Measurements from ENCODE around the gene SHFL.
A peak's percentile ranks its signal among the peaks of the same experiment; 100 is the strongest.

The SHFL gene

DNA sequence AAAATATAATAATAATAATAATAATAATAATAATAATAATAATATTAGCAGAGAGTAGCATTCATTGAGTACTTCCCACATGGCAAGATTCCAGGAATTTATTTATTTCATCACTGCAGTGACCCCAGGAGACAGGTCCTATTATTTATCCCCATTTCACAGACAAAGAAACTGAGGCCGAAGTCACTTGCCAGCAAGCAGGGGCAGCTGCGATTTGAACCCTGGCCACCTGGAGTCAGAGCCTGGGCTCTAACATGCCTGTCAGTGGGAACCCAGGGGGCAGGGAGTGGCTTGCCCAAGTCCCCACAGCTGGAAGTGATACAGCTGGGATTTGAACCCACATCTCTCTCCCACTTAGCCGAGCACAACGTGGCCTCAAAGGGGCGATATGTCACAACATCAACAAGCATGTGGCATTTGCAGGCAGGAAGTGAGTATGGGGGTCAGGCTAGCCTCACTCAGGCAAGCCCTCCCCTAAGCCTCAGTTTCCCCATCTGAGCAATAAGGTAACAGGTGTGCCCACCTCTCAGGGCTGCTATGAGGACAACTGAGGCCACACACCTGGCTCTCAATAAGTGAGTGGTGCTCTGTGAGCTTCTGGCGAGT lies 2.9 kb downstream of the SHFL start:
- DNase-seq, result no peak

DNA sequence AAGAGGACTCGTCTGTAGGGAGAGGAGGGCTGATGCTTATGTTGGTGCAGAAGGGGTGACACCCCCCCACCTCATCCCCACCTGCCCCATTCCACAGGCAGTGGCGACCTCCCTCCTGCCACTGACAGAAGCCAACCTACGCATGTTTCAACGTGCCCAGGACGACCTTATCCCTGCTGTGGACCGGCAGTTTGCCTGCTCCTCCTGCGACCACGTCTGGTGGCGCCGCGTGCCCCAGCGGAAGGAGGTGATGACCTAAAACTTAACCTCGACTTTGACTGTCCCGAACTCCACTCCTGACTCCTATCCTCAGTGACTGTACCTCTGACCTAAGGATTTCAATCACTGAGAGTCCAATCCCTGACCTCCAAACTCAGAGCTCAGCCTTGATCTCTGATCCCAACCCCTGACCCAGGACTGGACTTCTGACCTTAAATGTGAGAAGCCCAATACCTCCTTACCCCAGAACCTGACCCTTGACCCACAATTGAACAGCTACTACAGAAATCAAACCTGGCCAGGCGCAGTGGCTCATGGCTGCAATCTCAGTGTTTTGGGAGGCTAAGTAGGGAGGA lies 3.8 kb downstream of the SHFL start:
- no peak for DNase-seq

DNA sequence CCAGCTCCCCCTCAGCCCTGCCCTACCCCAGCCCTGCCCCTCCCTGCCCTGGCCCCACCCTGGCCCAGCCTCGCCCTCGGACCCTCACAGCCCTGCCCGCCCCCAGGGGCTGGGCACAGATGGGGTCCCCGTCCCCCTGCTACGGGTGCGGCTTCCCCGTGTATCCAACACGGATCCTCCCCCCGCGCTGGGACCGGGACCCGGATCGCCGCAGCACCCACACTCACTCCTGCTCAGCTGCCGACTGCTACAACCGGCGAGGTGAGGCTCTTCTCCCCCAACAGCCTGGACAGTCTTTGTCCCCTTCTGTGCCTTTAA lies 5.2 kb downstream of the SHFL start:
- DNase-seq, result no peak

DNA sequence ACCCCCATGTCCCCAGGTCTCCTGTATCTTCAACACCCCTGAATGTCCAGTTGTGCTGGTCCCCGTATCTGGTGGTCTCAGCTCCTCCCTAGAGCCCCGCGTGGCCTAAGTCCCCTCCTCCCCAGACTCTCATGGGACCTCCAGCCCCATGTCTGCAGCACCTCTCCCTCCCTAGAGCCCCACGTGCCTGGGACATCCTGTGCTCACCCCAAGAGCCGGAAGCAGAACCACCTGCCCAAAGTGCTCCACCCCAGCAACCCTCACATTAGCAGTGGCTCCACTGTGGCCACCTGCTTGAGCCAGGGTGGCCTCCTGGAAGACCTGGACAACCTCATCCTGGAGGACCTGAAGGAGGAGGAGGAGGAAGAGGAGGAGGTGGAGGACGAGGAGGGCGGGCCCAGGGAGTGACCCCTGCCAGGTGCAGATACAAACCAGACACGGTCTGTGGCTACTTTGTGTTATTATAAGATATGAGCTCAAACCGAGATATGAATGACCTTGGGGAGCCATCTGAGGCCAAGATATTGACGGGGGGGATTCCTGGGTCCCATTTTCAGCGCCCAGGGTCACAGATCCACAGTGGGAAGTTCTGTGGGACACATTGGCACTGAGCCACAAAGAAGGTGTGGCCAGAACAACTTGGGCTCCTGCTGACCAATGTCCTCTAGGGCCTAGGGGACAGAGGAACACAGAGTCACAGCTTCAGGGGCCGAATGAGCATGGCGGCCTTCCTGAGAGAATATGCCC lies 6.0 kb downstream of the SHFL start:
- no peak for DNase-seq

DNA sequence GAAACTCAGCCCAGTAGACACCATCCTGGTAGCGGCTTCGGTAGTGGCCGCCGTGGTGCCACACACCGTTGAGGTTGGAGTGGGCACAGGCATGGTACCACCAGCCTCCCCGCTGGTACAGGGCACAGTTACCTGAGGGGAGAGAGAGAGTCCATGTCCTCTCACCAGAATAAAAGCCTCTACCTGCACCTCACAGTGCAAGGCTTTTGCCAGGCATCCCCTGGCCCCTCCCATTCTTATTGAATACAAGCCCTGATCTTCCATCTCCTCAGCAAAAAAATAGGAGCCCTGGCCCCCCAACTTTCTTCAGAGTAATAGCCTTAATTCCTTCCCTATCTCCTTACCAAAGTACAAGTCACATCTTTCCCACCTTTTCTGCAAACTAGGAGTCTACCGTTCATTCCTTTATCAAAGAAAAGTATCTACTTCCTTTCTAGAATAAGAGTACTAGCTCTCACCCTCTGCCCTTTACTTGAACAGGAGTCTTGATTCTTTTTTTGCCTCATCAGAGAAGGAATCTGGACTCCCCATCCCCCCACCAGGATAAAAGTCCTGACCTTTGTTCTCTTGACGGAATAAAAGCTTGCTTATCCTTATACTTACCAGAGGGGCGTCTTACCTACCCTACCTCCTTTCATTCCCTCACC lies 6.7 kb downstream of the SHFL start:
- DNase-seq, result no peak

DNA sequence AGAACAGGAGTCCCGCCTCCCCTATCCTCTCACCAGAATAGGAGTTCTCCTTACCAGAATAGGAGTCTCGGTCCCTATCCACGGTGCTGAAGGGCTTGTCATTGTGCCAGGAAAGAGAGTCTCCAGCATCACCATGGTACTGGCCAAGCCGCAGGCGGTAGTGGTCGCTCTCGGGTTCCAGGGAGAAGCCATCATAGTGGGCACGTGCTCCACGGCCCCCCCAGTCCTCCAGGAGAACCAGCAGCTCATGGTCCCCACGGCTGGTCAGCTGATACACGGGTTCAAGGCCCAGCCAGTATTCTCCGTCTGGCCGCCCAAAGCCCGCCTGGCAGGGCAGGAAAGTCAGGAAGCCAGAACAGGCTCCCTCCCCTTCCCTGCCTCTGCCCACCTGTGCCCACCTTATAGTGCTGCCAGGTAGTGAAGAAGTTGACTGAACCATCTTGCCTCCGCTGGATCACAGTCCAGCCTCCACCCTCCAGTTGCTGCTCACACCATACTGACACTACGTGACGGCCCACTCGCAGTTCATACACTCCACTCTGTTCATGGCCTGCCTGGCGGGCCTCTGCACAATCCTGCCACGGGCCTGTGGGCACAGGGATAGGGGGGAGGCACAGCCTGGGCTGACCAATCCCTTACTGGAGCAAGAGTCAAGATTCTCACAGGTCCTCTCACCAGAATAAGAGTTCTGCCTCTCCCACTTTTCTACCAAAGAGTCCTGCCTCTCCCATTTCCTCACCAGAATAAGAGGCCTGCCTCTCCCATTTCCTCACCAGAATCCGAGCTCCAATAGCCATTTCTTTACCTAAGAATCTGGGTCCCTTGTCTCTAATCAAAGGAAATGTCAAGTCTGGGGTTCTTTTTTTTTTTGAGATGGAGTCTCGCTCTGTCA lies 7.4 kb downstream of the SHFL start:
- no peak for DNase-seq

DNA sequence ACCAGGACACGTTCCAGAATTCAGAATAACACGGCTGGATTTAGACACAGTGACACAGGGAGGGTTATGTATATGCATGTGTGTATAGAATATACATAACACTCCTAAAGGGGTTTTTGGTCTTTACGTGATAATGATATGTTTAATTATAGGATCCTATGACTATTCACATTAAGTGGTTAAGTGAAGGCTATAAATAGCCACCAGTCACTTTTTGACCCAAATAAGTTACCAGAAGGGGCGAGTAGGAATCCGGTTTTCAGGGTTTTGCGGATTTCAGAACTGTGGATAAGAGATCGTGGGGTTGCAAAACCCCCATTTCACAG lies 9.5 kb downstream of the SHFL start:
- no peak for DNase-seq

DNA sequence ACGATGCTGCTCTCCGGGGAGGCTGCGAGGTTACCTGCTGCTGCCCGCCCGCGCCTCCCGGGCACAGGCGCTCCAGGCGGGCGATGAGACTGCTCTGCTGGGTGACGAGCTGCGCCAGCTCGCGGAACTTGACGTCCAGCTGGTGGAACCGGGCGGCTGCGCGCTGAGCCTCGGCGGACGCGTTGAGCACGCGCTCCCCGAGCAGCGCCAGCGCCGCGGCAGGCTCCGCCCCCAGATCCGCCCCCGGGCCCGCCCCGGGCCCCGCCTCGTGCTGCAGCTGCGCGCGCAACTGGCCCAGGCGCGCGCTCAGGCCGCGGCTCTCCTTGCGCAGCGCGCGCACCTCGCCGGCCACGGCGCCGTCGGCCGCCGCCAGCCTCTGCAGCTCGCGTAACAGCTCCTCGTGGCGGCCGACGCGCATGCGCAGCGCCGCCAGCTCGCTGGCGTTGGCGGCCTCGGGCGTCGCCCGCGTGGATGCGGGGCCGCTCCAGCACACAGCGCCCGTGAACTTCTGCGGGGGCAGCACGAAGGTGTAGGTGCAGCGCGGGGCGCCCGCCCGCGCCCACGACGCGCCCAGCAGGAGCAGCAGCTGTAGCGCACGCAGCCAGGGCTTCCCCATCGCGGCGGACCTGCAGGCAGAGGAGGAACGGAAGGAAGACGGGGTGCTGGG lies 10.0 kb downstream of the SHFL start:
- peak; percentile 45 to 85 for DNase-seq

DNA sequence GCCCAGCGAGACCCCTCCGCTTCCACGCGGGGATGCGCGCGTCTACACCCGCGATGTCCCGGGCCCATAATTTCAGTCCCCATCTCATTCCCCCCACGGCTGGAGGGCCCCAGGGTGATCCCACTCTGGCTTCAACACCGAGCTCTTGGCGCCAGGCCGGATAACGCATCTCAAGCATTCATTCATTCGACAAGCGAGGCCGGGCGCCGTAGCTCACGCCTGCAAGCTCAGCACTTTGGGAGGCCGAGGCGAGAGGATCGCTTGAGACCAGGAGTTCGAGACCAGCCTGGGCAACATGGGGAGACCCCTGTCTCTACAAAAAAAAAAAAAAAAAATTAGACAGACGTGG lies 10.5 kb downstream of the SHFL start:
- DNase-seq, result no peak

DNA sequence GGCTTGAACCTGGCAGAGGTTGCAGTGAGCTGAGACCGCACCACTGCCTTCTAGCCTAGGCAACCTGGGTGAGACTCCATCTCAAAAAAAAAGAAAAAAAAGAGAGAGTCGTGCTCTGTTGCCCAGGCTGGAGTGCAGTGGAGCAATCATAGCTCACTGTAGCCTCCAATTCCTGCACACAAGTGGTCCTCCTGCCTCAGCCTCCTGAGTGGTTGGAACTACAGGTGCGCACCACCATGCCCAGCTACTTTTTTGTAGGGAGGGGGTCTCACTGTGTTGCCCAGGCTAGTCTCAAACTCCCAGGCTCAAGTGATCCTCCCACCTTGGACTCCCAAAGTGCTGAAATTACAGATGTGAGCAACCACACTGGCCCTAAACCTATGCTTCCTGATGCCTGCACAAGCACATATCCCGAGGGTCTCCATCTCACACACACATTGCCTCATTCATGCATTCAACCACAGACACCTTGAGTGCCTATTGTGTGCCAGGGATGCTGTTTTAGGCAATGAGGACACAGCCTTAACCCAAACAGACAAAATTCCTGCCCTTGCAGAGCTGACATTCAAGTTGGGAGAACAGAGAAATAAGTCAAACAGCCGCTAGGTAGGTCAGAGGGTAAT lies 14.2 kb downstream of the SHFL start:
- DNase-seq, result no peak

DNA sequence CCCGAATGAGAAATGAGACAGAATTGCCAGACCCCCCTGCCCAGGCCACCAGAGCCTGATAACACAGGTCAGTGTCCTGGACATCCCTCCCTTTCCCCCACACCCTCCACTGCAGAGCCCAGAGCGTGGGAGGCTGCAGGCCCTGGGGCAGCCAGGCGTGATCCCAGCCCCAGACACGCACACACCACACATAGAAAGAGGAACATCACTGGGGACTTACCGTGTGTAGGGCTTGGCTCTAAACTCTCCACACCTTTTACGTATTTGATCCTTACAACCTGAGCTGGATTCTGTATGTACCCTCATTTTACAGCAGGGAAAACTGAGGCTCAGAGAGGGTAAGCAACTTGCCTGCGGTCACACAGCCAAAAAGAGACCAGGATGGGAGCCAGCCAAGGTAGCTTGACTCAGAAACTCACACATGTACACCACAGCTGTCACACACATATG lies 16.7 kb downstream of the SHFL start:
- DNase-seq, result no peak

DNA sequence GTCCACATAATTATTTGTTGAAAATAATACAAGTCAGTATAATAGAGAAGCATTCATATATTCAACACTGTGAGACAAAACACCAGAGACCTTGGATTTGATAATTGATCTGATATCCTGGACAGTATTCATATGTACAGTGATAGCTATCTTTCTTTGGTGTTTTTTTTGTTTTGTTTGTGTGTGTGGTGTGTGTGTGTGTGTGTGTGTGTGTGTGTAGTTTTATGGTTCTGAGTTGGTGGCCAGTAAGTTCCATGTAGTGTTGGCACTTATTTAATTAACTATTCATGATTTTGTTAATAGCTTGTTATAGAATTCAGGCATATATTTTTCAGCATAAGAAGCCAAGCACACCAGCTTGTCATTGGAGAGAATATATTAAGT lies 18.0 kb downstream of the SHFL start:
- no peak for DNase-seq

DNA sequence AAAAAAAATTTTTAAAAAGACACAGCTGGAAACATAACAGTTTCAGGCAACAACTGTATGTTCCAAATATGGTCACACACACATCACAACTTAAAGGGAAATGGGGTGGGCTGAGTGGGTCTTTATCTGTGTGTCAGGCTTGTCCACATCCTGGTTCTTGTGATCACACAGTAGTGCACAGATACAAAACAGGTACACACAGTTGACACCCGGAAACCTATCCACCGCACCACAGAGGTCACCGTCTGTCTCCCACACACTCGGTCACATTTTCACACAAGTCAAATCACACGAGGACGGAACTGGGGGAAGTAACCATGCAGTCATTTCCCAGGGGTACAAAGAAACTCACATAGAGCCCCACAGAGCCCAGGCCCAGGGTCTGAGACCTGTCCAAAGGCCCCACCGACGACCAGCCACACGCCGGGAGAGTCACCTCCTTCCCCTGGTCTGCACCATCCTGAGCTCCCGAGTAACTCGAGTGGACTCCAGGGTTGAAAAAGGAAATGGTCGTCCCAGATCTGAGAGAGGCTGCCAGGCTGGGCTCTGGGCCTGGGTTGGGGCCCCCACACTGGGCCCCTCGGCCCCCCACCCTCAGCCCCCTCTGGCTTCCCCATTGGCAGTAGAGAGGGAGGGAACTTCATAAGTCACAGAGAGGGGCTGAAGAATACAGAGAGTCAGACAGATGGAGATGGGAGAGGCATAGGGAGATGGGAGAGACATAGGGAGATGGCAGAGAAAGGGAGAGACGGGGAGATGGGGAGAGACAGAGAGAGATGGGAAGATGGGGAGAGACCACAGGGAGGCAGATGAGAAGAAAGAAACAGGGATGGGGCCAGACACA lies 18.8 kb downstream of the SHFL start:
- no peak for DNase-seq

DNA sequence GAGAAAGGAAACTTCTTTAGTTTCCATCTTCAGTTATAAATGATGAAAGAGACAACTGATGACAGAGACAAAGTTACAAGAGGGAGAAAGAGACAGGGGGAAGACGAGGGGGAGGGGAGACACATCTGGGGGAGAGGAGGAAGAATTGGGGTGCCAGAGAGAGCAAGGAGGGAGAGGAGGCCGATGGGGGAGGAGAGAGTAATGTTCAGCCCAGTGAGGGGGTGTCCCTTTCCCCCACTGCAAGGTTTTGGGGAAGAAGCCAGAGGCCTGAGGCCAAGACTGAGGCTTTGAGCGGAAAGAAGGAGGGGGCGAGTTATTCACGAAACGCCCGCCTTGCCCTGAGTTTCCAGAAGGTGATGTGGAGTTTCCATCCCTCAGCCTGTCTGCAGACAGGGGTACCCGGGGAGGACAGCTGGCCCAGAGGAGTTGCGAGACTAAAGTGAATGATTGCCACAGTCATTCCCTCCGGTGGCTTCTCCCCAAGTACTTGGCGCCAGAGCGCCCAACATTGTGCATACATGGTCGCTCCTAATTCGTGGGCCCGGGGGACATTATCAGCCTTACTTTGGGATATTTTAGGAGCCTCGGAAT lies 19.5 kb downstream of the SHFL start:
- no peak for DNase-seq

DNA sequence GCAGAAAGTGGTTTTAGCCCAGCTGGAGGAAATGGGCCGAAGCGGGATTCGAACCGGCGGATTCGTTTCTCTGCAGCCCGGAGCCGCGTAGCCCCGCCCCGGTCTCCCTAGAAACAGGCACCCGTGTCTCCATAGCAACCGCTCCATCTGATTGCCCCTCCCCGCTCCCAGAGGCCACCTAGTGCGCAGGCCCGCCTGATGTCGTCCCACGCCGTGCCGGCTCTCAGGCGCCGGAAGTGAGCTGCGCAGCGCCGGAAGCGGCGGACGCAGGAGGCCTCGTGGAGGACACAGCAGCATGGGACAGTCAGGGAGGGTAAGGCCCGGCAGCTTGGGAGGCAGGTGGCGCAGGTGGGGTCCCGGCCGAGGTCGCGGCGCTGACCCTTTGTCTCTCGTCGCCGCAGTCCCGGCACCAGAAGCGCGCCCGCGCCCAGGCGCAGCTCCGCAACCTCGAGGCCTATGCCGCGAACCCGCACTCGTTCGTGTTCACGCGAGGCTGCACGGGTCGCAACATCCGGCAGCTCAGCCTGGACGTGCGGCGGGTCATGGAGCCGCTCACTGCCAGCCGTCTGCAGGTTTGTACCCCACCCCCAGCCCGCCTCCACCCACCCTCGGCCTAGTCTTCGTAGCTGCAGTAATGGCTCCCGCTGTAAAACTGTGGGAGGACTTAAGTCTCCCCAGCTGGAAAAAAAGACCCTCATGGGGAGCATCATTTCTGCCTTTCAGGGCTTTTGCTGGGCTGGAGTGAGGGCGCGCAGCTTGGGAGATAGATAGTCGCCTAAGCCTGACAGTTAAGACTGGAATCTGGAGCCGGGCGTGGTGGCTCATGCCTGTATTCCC lies 20.2 kb downstream of the SHFL start, which contains the start of gene PPAN:
TSS of gene PPAN (plus strand) at position 263 of the 837 bp plus-strand sequence. CDS start at position 296, 33 bp downstream.
- peak; percentile 55 to 93 for DNase-seq

DNA sequence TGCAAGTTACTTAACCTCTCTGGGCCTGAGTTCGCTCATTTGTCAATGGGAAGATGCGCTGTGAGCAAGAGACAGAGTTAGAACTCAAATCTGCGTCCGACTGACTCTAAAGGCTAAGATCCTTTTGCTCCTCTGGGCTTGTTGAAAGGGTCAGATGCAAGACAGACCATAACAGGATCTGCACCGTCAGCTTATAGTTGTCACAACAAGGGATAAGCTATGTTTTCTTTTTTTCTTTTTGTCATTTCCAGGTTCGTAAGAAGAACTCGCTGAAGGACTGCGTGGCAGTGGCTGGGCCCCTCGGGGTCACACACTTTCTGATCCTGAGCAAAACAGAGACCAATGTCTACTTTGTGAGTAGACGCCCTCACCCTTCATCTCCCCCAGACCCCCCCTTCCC lies 21.1 kb downstream of the SHFL start:
- no peak for DNase-seq

DNA sequence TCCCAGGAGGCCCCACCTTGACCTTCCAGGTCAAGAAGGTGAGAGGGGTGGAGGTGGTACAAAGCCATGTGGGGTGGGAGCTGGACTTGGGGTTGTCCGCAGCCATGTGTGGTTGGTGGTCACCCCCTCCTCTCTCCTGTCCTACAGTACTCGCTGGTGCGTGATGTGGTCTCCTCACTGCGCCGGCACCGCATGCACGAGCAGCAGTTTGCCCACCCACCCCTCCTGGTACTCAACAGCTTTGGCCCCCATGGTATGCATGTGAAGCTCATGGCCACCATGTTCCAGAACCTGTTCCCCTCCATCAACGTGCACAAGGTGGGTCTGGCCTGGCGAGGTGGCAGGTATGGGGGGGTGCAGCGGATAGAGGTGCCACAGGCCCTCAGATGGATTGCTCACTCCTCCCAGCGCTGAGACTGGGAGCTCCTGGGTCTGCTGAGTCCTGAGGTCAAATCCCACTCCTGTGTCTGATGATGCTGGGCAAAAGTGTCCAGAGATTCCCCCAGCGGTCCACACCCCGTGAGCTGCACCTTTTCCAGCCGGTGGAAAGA lies 21.8 kb downstream of the SHFL start:
- DNase-seq, result no peak

DNA sequence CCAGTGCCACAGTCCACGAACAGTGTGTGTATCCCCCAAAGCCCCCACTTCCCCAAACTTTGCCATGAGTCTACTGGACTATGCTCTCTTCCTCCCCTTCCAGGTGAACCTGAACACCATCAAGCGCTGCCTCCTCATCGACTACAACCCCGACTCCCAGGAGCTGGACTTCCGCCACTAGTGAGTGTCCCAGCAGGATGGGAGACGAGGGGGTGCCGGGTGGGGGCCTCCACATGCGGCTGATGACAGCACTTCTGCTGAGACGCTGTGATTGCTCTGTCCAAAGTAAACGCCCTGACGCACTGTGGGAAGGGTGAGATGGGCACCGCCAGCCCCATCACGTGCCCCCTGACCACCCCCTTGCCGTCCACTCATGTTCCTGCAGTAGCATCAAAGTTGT lies 23.4 kb downstream of the SHFL start:
- no peak for DNase-seq

Data from NCI-H187 (cell line).